Duodenal mucosa (tissue), 2 donors: ENCODE data around the gene SLC25A45.
A peak's percentile ranks its signal among the peaks of the same experiment; 100 is the strongest.
"Not testable (repeated sequence)": the region's sequence is repeated elsewhere in the genome, so short reads cannot be mapped to it uniquely, and the experiment has no call there.

ENCODE experiments used
- H3K27ac ChIP-seq: one replicate; pipeline ENCODE4 v1.7.0; 2013; ENCODE audit warnings: low read depth, low read length
- H3K27me3 ChIP-seq, 2 donors: one replicate each; pipeline ENCODE4 v1.7.0; 2013; ENCODE audit warnings: low read length in 2 of 2, control low read depth in 1 of 2; ENCODE audit not compliant: insufficient read depth in 2 of 2, control insufficient read depth in 1 of 2
- H3K36me3 ChIP-seq, 2 donors: one replicate each; pipeline ENCODE4 v1.7.0; 2013; ENCODE audit warnings: low read length in 2 of 2, control low read depth in 1 of 2; ENCODE audit not compliant: insufficient read depth in 2 of 2, control insufficient read depth in 1 of 2
- H3K4me1 ChIP-seq, 2 donors: one replicate each; pipeline ENCODE4 v1.7.0; 2013; ENCODE audit warnings: low read length in 2 of 2, control low read depth in 1 of 2; ENCODE audit not compliant: insufficient read depth in 2 of 2, control insufficient read depth in 1 of 2
- H3K4me3 ChIP-seq, 2 donors: one replicate each; pipeline ENCODE4 v1.7.0; 2013; ENCODE audit warnings: low read length in 2 of 2, low read depth in 1 of 2
- H3K9ac ChIP-seq, 2 donors: one replicate each; pipeline ENCODE4 v1.7.0; 2013; ENCODE audit warnings: low read length in 2 of 2, low read depth in 1 of 2
- H3K9me3 ChIP-seq, 2 donors: one replicate each; pipeline ENCODE4 v1.7.0; 2013; ENCODE audit warnings: low read length in 2 of 2, control low read depth in 1 of 2; ENCODE audit not compliant: control insufficient read depth in 1 of 2

The SLC25A45 gene

GRCh38 chr11:65415499-65416340 lies 33.3 kb upstream of the SLC25A45 start:
- Histone ChIP-seq H3K27ac (no peak overlapping the region), H3K4me3 (peak overlapping the region; percentile 41 to 65), H3K27me3 (no peaks in the 10 kb centered on the region), H3K9me3 (no peaks in the 10 kb centered on the region), H3K36me3 (peaks cover 4 to 26% of the 10 kb centered on the region in 2 donors), H3K4me1 (peaks cover 50 to 56% of the 10 kb centered on the region in 2 donors), H3K9ac (peak overlapping the region; percentile 97 to 100)

- H3K9ac ChIP-seq: no peak overlapping the region
- H3K36me3 ChIP-seq: peaks cover 4 to 30% of the 10 kb centered on the region in 2 donors
- no peaks in the 10 kb centered on the region for H3K9me3 ChIP-seq
- H3K27me3 ChIP-seq: no peaks in the 10 kb centered on the region
- no peak overlapping the region for H3K4me3 ChIP-seq
- H3K27ac ChIP-seq: no peak overlapping the region
- peaks cover 42 to 48% of the 10 kb centered on the region in 2 donors for H3K4me1 ChIP-seq
Observed at GRCh38 chr11:65414776-65415498, 32.5 kb upstream of the SLC25A45 start.

GRCh38 chr11:65413077-65413664 lies 30.7 kb upstream of the SLC25A45 start:
- H3K9ac ChIP-seq, H3K9me3 ChIP-seq, H3K27ac ChIP-seq, H3K4me3 ChIP-seq, H3K27me3 ChIP-seq: not testable (repeated sequence)
- H3K36me3 ChIP-seq: peaks cover 10 to 45% of the 10 kb centered on the region in 2 donors
- peaks cover 25 to 32% of the 10 kb centered on the region in 2 donors for H3K4me1 ChIP-seq

DNA sequence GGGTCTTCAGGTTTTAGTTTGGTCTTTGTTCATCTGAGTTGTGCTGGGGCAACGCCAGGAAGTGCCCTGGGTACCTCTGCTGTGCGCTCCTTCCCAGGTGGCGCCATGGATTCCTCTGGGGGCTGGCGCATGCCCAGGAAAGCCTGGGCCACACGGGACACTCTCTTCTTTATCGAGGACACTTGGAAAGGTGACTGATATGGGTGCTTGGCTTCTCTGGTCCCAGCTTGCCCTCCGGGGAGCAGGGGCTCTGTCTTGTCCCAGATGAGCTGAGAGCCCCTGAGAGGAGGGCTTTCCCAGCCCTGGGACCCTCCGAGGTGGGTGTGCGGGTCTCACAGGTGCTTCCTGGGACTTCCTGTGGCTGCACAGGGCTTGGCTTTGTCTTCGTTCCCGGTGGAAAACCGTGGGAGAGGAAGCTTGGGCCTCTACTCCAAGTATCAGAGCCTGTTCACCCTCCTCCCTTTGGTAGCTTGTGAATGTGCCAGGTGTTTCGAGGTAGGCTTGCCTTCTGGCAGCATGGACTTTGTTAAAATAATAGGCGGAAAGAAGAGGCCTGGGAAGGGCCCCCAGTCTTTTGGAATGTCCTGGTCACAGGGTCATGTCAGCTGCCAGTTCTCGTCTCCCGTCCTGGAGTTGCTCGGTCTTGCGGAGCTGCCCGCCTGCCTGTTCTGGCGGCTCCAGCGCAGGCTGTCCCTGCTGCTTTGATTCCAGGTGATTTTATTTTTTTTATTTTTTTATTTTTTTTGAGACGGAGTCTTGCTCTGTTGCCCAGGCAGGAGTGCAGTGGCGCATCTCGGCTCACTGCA lies 30.0 kb upstream of the SLC25A45 start:
- no peaks in the 10 kb centered on the region for H3K9me3 ChIP-seq
- no peaks in the 10 kb centered on the region for H3K27me3 ChIP-seq
- no peak overlapping the region for H3K4me3 ChIP-seq
- peaks cover 18 to 25% of the 10 kb centered on the region in 2 donors for H3K4me1 ChIP-seq
- no peak overlapping the region for H3K9ac ChIP-seq
- H3K27ac ChIP-seq: peak overlapping the region; percentile 10
- H3K36me3 ChIP-seq: peaks cover 10 to 45% of the 10 kb centered on the region in 2 donors

- Histone ChIP-seq H3K27me3 (no peaks in the 10 kb centered on the region), H3K36me3 (peaks cover 10 to 45% of the 10 kb centered on the region in 2 donors), H3K9ac (no peak overlapping the region), H3K9me3 (no peaks in the 10 kb centered on the region), H3K4me1 (peaks cover 10 to 17% of the 10 kb centered on the region in 2 donors), H3K27ac (no peak overlapping the region), H3K4me3 (no peak overlapping the region)
Observed at GRCh38 chr11:65411681-65412070, 29.2 kb upstream of the SLC25A45 start.

DNA sequence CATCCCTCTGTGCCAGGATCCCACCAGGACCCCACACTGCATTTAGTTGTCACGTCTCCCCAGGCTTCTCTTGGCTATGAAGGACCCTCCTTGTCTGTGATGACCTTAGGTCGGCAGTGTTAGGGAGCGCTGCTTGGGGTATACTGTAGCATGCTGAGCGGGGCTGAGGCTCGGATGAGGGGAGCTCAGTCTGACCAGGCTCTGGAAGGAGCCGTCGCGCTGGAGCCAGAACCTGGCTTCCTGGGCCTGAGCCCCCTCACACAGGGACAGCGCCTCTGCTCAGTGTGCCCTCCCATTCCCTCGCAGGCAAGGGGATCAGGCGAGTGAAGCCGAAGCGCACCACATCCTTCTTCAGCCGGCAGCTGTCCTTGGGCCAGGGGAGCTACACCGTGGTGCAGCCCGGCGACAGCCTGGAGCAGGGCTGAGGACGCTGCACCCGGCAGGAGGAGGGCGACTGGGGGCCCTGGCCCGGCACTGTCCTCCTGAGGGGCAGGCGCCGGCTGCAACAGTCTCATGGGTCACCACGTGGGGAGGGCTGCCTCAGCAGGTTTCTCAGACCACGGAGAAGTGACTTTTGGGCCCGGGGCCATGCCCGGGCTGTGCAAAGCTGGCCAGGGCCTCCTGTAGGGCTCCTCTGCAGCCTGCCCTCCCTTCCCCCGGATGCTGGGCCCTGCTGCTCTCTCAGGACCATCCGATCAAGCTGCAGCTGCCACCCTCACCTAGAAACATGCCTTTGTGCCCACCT lies 28.7 kb upstream of the SLC25A45 start:
- no peaks in the 10 kb centered on the region for H3K9me3 ChIP-seq
- peaks cover 10 to 45% of the 10 kb centered on the region in 2 donors for H3K36me3 ChIP-seq
- H3K27me3 ChIP-seq: no peaks in the 10 kb centered on the region
- H3K4me1 ChIP-seq: peaks cover 6 to 11% of the 10 kb centered on the region in 2 donors
- H3K4me3 ChIP-seq: no peak overlapping the region
- no peak overlapping the region for H3K27ac ChIP-seq
- H3K9ac ChIP-seq: no peak overlapping the region

GRCh38 chr11:65404638-65405339 lies 22.3 kb upstream of the SLC25A45 start:
- Histone ChIP-seq H3K36me3 (peaks cover 21 to 50% of the 10 kb centered on the region in 2 donors), H3K4me1 (peaks cover 22 to 24% of the 10 kb centered on the region in 2 donors), H3K4me3 (no peak overlapping the region), H3K9me3 (no peaks in the 10 kb centered on the region), H3K27ac (no peak overlapping the region), H3K27me3 (no peaks in the 10 kb centered on the region), H3K9ac (no peak overlapping the region)

- Histone ChIP-seq H3K27ac (no peak overlapping the region), H3K9me3 (no peaks in the 10 kb centered on the region), H3K9ac (no peak overlapping the region), H3K27me3 (no peaks in the 10 kb centered on the region), H3K4me3 (no peak overlapping the region), H3K4me1 (peaks cover 22 to 24% of the 10 kb centered on the region in 2 donors), H3K36me3 (peaks cover 27 to 51% of the 10 kb centered on the region in 2 donors)
Observed at GRCh38 chr11:65404210-65404609, 21.8 kb upstream of the SLC25A45 start.
